SK-N-SH treated with all-trans-retinoic acid at 6 μM for 48 hours (cell line): Measurements from ENCODE around the gene NRG4.

ENCODE experiments used
- ATAC-seq: fragments of 200-7000 bp; cut with Tn5 transposase; 3 replicates; pipeline ENCODE4 v1.9.1; 2020; ENCODE audit warnings: mild to moderate bottlenecking, moderate library complexity
- ARNTL ChIP-seq: fragments of 450-650 bp; formaldehyde crosslinking; IDR thresholded peaks from 2 replicates; pipeline ENCODE4 v1.5.0; 2020; ENCODE audit warnings: low read depth, mild to moderate bottlenecking, moderate library complexity, borderline replicate concordance
- BACH2 ChIP-seq: fragments of 250-450 bp; sonication (Bioruptor Pico); IDR thresholded peaks from 2 replicates; pipeline ENCODE4 v1.9.0; 2021; ENCODE audit warnings: mild to moderate bottlenecking, borderline replicate concordance
- CREB5 ChIP-seq: fragments of 250-450 bp; sonication (Bioruptor Pico); IDR thresholded peaks from 2 replicates; pipeline ENCODE4 v1.5.1; 2020; ENCODE audit warnings: low read depth, mild to moderate bottlenecking, moderate library complexity
- CSDC2 ChIP-seq: fragments of 250-450 bp; sonication (Bioruptor Pico); IDR thresholded peaks from 2 replicates; pipeline ENCODE4 v1.5.0; 2020; ENCODE audit warnings: mild to moderate bottlenecking, moderate library complexity
- CSRNP3 ChIP-seq: fragments of 250-450 bp; sonication (Bioruptor Pico); IDR thresholded peaks from 2 replicates; pipeline ENCODE4 v1.5.1; 2021; ENCODE audit warnings: mild to moderate bottlenecking, moderate library complexity
- ESRRG ChIP-seq: fragments of 250-450 bp; sonication (Bioruptor Pico); IDR thresholded peaks from 2 replicates; pipeline ENCODE4 v1.6.1; 2021; ENCODE audit warnings: mild to moderate bottlenecking
- ISL1 ChIP-seq: fragments of 250-450 bp; sonication (Bioruptor Pico); IDR thresholded peaks from 2 replicates; pipeline ENCODE4 v2.1.2; 2022; ENCODE audit warnings: mild to moderate bottlenecking, moderate library complexity
- OSR1 ChIP-seq: fragments of 250-450 bp; sonication (Bioruptor Pico); IDR thresholded peaks from 2 replicates; pipeline ENCODE4 v1.8.0; 2022; ENCODE audit warnings: moderate library complexity, mild to moderate bottlenecking, inconsistent platforms
- PPARA ChIP-seq: fragments of 250-450 bp; sonication (Bioruptor Pico); IDR thresholded peaks from 2 replicates; pipeline ENCODE4 v1.5.0; 2020; ENCODE audit warnings: mild to moderate bottlenecking, borderline replicate concordance
- RARB ChIP-seq: fragments of 250-450 bp; sonication (Bioruptor Pico); IDR thresholded peaks from 2 replicates; pipeline ENCODE4 v1.8.0; 2021; ENCODE audit warnings: mild to moderate bottlenecking, moderate library complexity
- SNAI2 ChIP-seq: fragments of 250-450 bp; sonication (Bioruptor Pico); IDR thresholded peaks from 2 replicates; pipeline ENCODE4 v1.5.0; 2020; ENCODE audit warnings: mild to moderate bottlenecking, moderate library complexity
- TCF4 ChIP-seq: fragments of 250-450 bp; sonication (Bioruptor Pico); IDR thresholded peaks from 2 replicates; pipeline ENCODE4 v1.8.0; 2021; ENCODE audit warnings: mild to moderate bottlenecking, moderate library complexity, borderline replicate concordance
- TOX ChIP-seq: fragments of 250-450 bp; sonication (Bioruptor Pico); IDR thresholded peaks from 2 replicates; pipeline ENCODE4 v1.8.0; 2021; ENCODE audit warnings: mild to moderate bottlenecking, moderate library complexity, borderline replicate concordance
- TSHZ2 ChIP-seq: fragments of 250-450 bp; sonication (Bioruptor Pico); IDR thresholded peaks from 2 replicates; pipeline ENCODE4 v1.5.0; 2020; ENCODE audit warnings: mild to moderate bottlenecking, moderate library complexity
- ZC3H10 ChIP-seq: fragments of 250-450 bp; sonication (Bioruptor Pico); IDR thresholded peaks from 2 replicates; pipeline ENCODE4 v1.5.1; 2021; ENCODE audit warnings: mild to moderate bottlenecking, moderate library complexity
- ZFP3 ChIP-seq: fragments of 250-450 bp; sonication (Bioruptor Pico); IDR thresholded peaks from 2 replicates; pipeline ENCODE4 v1.5.0; 2020; ENCODE audit warnings: mild to moderate bottlenecking, moderate library complexity
- ZFP30 ChIP-seq: fragments of 450-650 bp; formaldehyde crosslinking; IDR thresholded peaks from 2 replicates; pipeline ENCODE4 v1.5.0; 2022; ENCODE audit warnings: mild to moderate bottlenecking, moderate library complexity
- ZNF565 ChIP-seq: fragments of 450-650 bp; formaldehyde crosslinking; conservative IDR thresholded peaks from 2 replicates; pipeline ENCODE4 v1.5.0; 2020; ENCODE audit warnings: low read depth, mild to moderate bottlenecking, moderate library complexity
- ZNF70 ChIP-seq: fragments of 450-650 bp; formaldehyde crosslinking; IDR thresholded peaks from 2 replicates; pipeline ENCODE4 v1.5.0; 2020; ENCODE audit warnings: mild to moderate bottlenecking, moderate library complexity
- TF ChIP-seq, protein P1 (sequence below): fragments of 250-450 bp; sonication (Bioruptor Pico); IDR thresholded peaks from 2 replicates; pipeline ENCODE4 v1.8.0; 2021; ENCODE audit warnings: low read depth, mild to moderate bottlenecking, moderate library complexity, borderline replicate concordance

The NRG4 gene, protein sequence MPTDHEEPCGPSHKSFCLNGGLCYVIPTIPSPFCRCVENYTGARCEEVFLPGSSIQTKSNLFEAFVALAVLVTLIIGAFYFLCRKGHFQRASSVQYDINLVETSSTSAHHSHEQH

DNA sequence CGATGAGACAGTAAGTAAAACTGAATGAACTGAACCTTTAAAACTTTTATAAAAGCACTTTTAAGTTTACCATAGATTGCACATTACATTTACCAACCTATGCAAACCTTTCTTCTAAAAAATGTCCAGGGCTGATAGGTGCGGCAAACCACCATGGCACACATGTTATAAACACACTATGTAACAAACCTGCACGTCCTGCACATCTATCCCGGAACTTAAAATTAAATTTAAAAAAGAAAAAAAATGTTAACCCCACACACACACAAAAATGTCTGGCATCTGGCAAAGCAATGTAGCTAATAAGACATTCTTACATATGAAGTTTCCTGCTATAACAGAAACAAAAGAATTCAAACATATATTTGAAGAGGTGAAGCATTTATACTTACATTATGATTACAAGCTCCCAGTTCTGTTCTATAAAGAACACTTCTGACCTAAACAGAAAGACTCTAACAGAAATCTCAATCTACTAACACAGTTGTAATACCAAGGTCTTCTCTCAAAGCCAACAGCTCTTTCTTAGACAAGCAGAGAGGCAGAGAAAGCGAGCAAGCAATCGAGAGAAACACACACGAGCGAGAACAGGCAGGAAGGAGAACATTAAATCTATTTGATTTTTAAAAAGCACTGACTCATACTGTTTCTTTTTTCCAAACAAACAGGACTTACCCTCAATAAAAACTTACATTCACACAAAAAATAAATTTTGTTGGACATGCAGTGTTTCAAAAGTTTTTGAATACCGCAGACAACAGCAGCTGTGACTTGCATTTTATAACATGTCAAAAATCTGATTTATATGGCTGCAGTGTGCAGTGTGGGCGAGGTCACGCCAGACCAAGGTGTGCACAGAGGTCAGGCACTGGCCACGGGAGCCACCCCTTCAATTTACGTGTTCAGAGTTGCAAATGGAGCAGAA is at the start of gene NRG4:
NRG4 (minus strand) TSS at position 798 of the 925 bp plus-strand sequence. CDS start 1,194 bp downstream, outside the sequence.
- no peak for ATAC-seq

DNA sequence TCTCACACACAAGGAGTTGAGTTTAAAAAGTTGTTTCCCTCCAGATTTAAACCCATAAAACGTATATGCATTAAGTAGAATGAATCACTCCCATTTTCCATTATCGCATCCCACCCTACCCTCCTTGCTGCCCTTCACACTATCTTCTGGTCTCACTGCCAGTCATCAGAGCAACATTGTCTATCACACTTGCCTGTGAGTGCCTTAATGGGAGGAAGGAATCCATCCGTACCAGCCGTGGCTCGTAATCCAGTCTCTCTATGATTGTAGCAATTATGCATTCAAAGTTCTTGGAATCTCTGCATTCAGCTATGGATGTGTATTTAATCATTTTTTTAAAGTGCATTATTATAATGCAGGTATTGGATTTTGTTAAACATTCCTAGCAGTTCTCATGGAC is 49.5 kb upstream of the NRG4 start:
- TF ChIP-seq ZNF70 (CRISPR knock-in tag) (no peak), ISL1 (CRISPR knock-in tag) (no peak), TCF4 (CRISPR knock-in tag) (no peak), RARB (no peak), ESRRG (CRISPR knock-in tag) (no peak), ZC3H10 (CRISPR knock-in tag) (no peak)
- no peak for ATAC-seq

More for the DNA sequence above, at the start of gene NRG4:
- no peak for TF ChIP-seq CSDC2 (CRISPR knock-in tag)
- TF ChIP-seq ZFP30 (CRISPR knock-in tag), result no peak
- TF ChIP-seq PPARA (CRISPR knock-in tag), result no peak
- no peak for TF ChIP-seq ZNF565 (CRISPR knock-in tag)
- TF ChIP-seq ZNF70 (CRISPR knock-in tag), result no peak
- no peak for TF ChIP-seq SNAI2 (CRISPR knock-in tag)
- no peak for TF ChIP-seq ZFP3
- TF ChIP-seq, protein P1, sequence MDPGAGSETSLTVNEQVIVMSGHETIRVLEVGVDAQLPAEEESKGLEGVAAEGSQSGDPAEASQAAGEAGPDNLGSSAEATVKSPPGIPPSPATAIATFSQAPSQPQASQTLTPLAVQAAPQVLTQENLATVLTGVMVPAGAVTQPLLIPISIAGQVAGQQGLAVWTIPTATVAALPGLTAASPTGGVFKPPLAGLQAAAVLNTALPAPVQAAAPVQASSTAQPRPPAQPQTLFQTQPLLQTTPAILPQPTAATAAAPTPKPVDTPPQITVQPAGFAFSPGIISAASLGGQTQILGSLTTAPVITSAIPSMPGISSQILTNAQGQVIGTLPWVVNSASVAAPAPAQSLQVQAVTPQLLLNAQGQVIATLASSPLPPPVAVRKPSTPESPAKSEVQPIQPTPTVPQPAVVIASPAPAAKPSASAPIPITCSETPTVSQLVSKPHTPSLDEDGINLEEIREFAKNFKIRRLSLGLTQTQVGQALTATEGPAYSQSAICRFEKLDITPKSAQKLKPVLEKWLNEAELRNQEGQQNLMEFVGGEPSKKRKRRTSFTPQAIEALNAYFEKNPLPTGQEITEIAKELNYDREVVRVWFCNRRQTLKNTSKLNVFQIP (CRISPR knock-in tag), result no peak
- TF ChIP-seq RARB, result no peak
- no peak for TF ChIP-seq ARNTL (CRISPR knock-in tag)

GRCh38 chr15:76060118-76060989 is 48.1 kb upstream of the NRG4 start:
- peak; percentile 43 for ATAC-seq
- TF ChIP-seq ZNF70 (CRISPR knock-in tag) (no peak), OSR1 (CRISPR knock-in tag) (no peak), ZFP30 (CRISPR knock-in tag) (no peak), ZFP3 (no peak), PPARA (CRISPR knock-in tag) (no peak), ARNTL (CRISPR knock-in tag) (no peak)

- peak; percentile 67 for ATAC-seq
- no peak for TF ChIP-seq ZFP3
- TF ChIP-seq ARNTL (CRISPR knock-in tag), result no peak
- no peak for TF ChIP-seq CREB5 (CRISPR knock-in tag)
These were observed 47.3 kb upstream of the NRG4 start, which contains the start of gene TMEM266 for GRCh38 chr15:76059320-76060117. TSS of gene TMEM266 (plus strand) at chr15:76059985. CDS start at chr15:76134264, 74,279 bp downstream.

DNA sequence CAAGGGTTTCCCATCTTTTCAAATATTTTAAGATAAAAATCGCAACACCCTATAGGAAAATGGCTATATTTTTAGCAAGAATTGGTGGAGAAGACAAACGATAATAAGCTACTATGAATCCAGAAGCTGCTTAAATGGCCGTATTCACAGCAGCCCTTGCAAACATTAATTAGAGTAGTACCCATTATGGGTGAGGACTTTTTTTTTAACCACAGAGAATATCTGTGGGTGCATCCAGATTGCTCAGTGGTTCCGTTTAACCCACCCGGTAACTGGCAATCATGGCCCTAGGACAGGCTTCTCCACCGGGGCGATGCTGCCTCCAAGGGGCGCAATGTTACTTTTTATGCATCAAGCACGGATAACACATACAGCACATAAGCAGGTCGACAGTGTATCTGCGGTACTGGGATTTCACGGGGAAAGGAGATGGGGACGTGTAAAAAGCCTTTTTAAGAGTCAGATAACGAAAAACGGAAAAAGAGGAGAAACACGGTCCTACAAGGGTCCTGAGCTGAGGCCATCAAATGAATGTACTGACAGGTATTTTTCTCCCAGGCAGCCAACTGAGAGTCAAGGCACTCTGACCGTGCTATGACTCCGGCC is 46.6 kb upstream of the NRG4 start:
- peak; percentile 69 for ATAC-seq
- no peak for TF ChIP-seq RARB
- TF ChIP-seq CSRNP3 (CRISPR knock-in tag), result no peak
- TF ChIP-seq BACH2 (CRISPR knock-in tag), result no peak
- TF ChIP-seq TSHZ2 (CRISPR knock-in tag), result no peak
- TF ChIP-seq CREB5 (CRISPR knock-in tag), result no peak
- TF ChIP-seq ESRRG (CRISPR knock-in tag), result no peak
- no peak for TF ChIP-seq CSDC2 (CRISPR knock-in tag)
- no peak for TF ChIP-seq ZC3H10 (CRISPR knock-in tag)
- no peak for TF ChIP-seq TCF4 (CRISPR knock-in tag)
- TF ChIP-seq SNAI2 (CRISPR knock-in tag), result no peak
- TF ChIP-seq TOX (CRISPR knock-in tag), result no peak
